Spleen (tissue), 7 donors: ENCODE data around the gene RELL1.

Source experiments
- POLR2A ChIP-seq, 3 donors: fragments of 450-650 bp; IDR thresholded peaks; one replicate each; pipeline ENCODE4 v1.5.1; 2017; ENCODE audit warnings: antibody characterized with exemption in 3 of 3, mild to moderate bottlenecking in 1 of 3
- POLR2AphosphoS5 ChIP-seq, 3 donors: sonication (generic); formaldehyde crosslinking; IDR thresholded peaks; one replicate each; pipeline ENCODE4 v1.5.1; 2017; ENCODE audit warnings: antibody characterized with exemption in 3 of 3
- TF ChIP-seq, protein P1 (sequence below), 11 experiments: fragments of 200-600 bp in 7 of 11; fragments of 450-650 bp in 4 of 11; sonication (generic) in 4 of 11; IDR thresholded peaks in 8 of 11; conservative IDR thresholded peaks in 3 of 11; 1 replicate in 7 of 11; 2 replicates in 4 of 11; pipeline versions ENCODE4 v1.4.0 to v1.8.0; 2016 to 2021; ENCODE audit warnings: antibody characterized with exemption in 11 of 11, inconsistent platforms in 4 of 11, mild to moderate bottlenecking in 1 of 11
- donor health status: DM: no; HTN: no; CAD: no; lungs with moderate emphysema.
- donor health status: DM: no; HTN: no; CAD: no.
- donor health status: DM: no; HTN: no; CAD: no.

DNA sequence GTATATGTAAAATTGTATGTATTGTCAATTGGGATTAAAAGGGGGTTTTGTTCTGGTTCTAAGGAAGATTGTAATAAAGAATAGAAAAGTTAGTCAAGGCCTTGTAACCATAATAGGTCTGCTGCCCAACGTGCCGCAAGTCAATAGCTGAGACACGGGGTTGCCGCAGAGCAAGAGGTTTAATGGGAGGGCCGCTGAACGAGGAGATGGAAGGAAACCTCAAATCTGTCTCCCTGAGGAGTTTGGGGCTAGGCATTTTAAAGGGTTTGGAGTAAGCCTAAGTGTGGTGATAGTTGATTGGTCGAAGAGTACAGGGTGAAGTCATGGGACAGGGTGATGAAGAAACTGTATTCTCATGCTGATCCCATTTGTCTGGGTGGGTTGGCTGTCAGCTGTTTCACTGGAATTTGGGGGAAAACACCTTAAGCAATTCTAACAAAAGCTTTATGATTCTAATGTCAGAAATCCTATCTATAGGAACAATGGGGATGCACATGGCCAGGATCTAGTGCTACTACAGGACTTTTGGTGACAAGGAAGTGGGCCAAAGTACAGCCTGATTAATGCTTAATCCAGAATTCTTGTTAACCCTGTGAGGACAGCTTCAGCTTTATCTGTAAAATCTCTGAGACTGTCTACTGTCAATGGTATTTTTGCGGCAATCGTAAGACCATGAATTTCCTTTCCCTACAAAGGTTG lies 86.9 kb downstream of the RELL1 start:
- TF ChIP-seq, protein P1, sequence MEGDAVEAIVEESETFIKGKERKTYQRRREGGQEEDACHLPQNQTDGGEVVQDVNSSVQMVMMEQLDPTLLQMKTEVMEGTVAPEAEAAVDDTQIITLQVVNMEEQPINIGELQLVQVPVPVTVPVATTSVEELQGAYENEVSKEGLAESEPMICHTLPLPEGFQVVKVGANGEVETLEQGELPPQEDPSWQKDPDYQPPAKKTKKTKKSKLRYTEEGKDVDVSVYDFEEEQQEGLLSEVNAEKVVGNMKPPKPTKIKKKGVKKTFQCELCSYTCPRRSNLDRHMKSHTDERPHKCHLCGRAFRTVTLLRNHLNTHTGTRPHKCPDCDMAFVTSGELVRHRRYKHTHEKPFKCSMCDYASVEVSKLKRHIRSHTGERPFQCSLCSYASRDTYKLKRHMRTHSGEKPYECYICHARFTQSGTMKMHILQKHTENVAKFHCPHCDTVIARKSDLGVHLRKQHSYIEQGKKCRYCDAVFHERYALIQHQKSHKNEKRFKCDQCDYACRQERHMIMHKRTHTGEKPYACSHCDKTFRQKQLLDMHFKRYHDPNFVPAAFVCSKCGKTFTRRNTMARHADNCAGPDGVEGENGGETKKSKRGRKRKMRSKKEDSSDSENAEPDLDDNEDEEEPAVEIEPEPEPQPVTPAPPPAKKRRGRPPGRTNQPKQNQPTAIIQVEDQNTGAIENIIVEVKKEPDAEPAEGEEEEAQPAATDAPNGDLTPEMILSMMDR (IDR thresholded peaks at IDR 0.05 in 8 of 11, conservative IDR thresholded peaks at IDR 0.05 in 3 of 11): no peak
- TF ChIP-seq POLR2A (IDR thresholded peaks at IDR 0.05) (no peak), POLR2AphosphoS5 (IDR thresholded peaks at IDR 0.05) (no peak)
